Measurements from ENCODE around the gene EPHA8.

GRCh38 chr1:22592919-22593790 lies 29.9 kb downstream of the EPHA8 start:
- TF ChIP-seq POLR2A (IDR thresholded peaks at IDR 0.05; ENCODE audit: low read length) (no peak), GATA1 (IDR thresholded peaks at IDR 0.05; ENCODE audit: low read depth, low read length) (no peak)

Data from erythroblast (primary cell).